K562 (cell line): ENCODE data around the gene TASP1. TPM values are rescaled to one million over a fixed set of nuclear protein-coding genes. Genes with fewer than 3 reads are reported as not detected.

Source experiments
- ATAC-seq: fragments of 200-7000 bp; cut with Tn5 transposase; 3 replicates; pipeline ENCODE4 v1.9.1; 2020; ENCODE audit warnings: moderate library complexity
- BruUV-seq: library from RNA; stranded (reverse); fragments of 400-500 nt; replicated peaks from 2 replicates; lab custom pipeline; 2021; lab: Mats Ljungman, UMichigan
- CTCF ChIA-PET: fragments of 300-600 bp; formaldehyde crosslinking; extraction: SDS; loops from one replicate; lab custom pipeline; 2021; ENCODE audit warnings: low intra/inter-chr PET ratio; lab: Yijun Ruan, JAX
- POLR2A ChIA-PET: fragments of 300-600, 350-650 bp; sonication (Branson Sonifier 250); formaldehyde crosslinking; extraction: SDS; loops from one replicate; lab custom pipeline; 2021; ENCODE audit warnings: antibody characterized with exemption, inconsistent platforms; lab: Yijun Ruan, JAX
- DNase-seq, 4 experiments: peaks; one replicate each; pipeline versions ENCODE4 v3.0.0 to v3.0.0-alpha.2; 2011 to 2018; ENCODE audit warnings: low spot score in 3 of 4, mixed read lengths in 3 of 4; ENCODE audit errors: extremely low read depth in 1 of 4
- FAIRE-seq: peaks from 2 replicates; lab custom pipeline; 2011; peaks lifted over from hg19 to GRCh38; lab: Jason Lieb, UNC
- H2AFZ ChIP-seq: 2 replicates; pipeline ENCODE4 v1.6.0; 2011; ENCODE audit warnings: low read depth, low read length, control low read depth, inconsistent platforms
- H3K27ac ChIP-seq: fragments of 200-600 bp; 3 replicates; pipeline ENCODE4 v1.8.0; 2011; ENCODE audit warnings: low read depth, mild to moderate bottlenecking, control low read depth, inconsistent platforms, low read length, moderate library complexity, mixed read lengths; ENCODE audit errors: extremely low read depth
- H3K27me3 ChIP-seq, 2 experiments: fragments of 300-600 bp in 1 of 2; 2 replicates in 1 of 2; 3 replicates in 1 of 2; pipeline versions ENCODE4 v1.6.0 to v1.8.0; 2011; ENCODE audit warnings: inconsistent platforms in 2 of 2, low read length in 2 of 2, mild to moderate bottlenecking in 1 of 2, mixed read lengths in 1 of 2, moderate library complexity in 1 of 2; ENCODE audit not compliant: control insufficient read depth in 2 of 2, insufficient read depth in 2 of 2
- H3K36me3 ChIP-seq: fragments of 300-600 bp; 3 replicates; pipeline ENCODE4 v1.8.0; 2011; ENCODE audit warnings: mild to moderate bottlenecking, low read length, inconsistent platforms; ENCODE audit not compliant: control insufficient read depth, insufficient read depth
- H3K4me1 ChIP-seq, 2 experiments: fragments of 200-600 bp in 1 of 2; replicated peaks in 1 of 2; 2 replicates in 1 of 2; 3 replicates in 1 of 2; pipeline versions ENCODE4 v1.5.1 to v1.8.0; 2011; ENCODE audit warnings: inconsistent platforms in 2 of 2, low read length in 2 of 2, mild to moderate bottlenecking in 1 of 2, mixed read lengths in 1 of 2, moderate library complexity in 1 of 2; ENCODE audit not compliant: control insufficient read depth in 2 of 2, insufficient read depth in 2 of 2
- H3K4me2 ChIP-seq: 2 replicates; pipeline ENCODE4 v1.6.1; 2011; ENCODE audit warnings: low read length, control low read depth, inconsistent platforms, mixed read lengths; ENCODE audit not compliant: insufficient read depth
- H3K4me3 ChIP-seq: fragments of 200-600 bp; sonication (generic), shearing (Covaris generic); 2 replicates; pipeline ENCODE4 v1.5.1; 2016; ENCODE audit warnings: control low read depth, inconsistent platforms
- H3K79me2 ChIP-seq: fragments of 200-600 bp; 3 replicates; pipeline ENCODE4 v1.8.0; 2011; ENCODE audit warnings: low read length, inconsistent platforms; ENCODE audit not compliant: control insufficient read depth, insufficient read depth
- H3K9ac ChIP-seq, 2 experiments: 2 replicates each; pipeline versions ENCODE4 v1.6.0 to v1.6.1; 2011; ENCODE audit warnings: low read depth in 2 of 2, low read length in 2 of 2, control low read depth in 1 of 2, inconsistent platforms in 1 of 2, mild to moderate bottlenecking in 1 of 2, mixed read lengths in 1 of 2; ENCODE audit not compliant: insufficient read depth in 1 of 2
- H3K9me1 ChIP-seq: one replicate; pipeline ENCODE4 v1.6.0; 2011; ENCODE audit warnings: inconsistent platforms, mild to moderate bottlenecking, low read length, moderate library complexity; ENCODE audit not compliant: control insufficient read depth, insufficient read depth
- H3K9me3 ChIP-seq: replicated peaks from 2 replicates; pipeline ENCODE4 v1.5.1; 2011; ENCODE audit warnings: low read depth, low read length, inconsistent platforms; ENCODE audit not compliant: control insufficient read depth, insufficient read depth
- H4K20me1 ChIP-seq: replicated peaks from 2 replicates; pipeline ENCODE4 v1.6.1; 2011; ENCODE audit warnings: low read length, inconsistent platforms, mixed read lengths; ENCODE audit not compliant: control insufficient read depth, insufficient read depth
- CHD7 ChIP-seq: fragments of 200-600 bp; sonication (generic); IDR thresholded peaks from one replicate; pipeline ENCODE4 v1.6.1; 2012; ENCODE audit warnings: mild to moderate bottlenecking, low read depth, low read length, inconsistent platforms
- CTCFL ChIP-seq: IDR thresholded peaks from 2 replicates; pipeline ENCODE4 v1.6.1; 2011; ENCODE audit warnings: borderline replicate concordance, low read depth, mild to moderate bottlenecking, moderate library complexity, low read length; ENCODE audit not compliant: insufficient read depth, poor library complexity, severe bottlenecking
- FUS ChIP-seq: fragments of 200-400 bp; formaldehyde crosslinking; optimal IDR thresholded peaks from 2 replicates; pipeline ENCODE3; 2017; ENCODE audit warnings: low read depth, low read length
- UBTF ChIP-seq, 2 experiments: IDR thresholded peaks; 2 replicates each; pipeline ENCODE4 v1.6.1; 2012; ENCODE audit warnings: improper control_type of control experiment in 2 of 2, low read depth in 2 of 2, low read length in 2 of 2, borderline replicate concordance in 1 of 2
- ZNF79 ChIP-seq: fragments of 250-450 bp; sonication (Bioruptor Pico); IDR thresholded peaks from 2 replicates; pipeline ENCODE4 v1.4.0; 2020; ENCODE audit warnings: low read depth, mild to moderate bottlenecking, moderate library complexity
- WGBS: fragments of 100-300 bp; shearing (Covaris generic); methylation state at CpG from one replicate; pipeline ENCODE4 v1.1.6; 2016; ENCODE audit warnings: low coverage, mixed read lengths; ENCODE audit not compliant: insufficient coverage; ENCODE audit errors: missing lambda C conversion rate; 5-methylcytosine and 5-hydroxymethylcytosine counted together
- in situ Hi-C: fragments of 300-500 bp; cut with MboI; formaldehyde crosslinking; loops from 4 replicates; pipeline ENCODE4 v1.15.0; 2018; ENCODE audit warnings: inconsistent platforms, mixed read lengths
- intact Hi-C: fragments of 100-400 bp; cut with micrococcal nuclease; formaldehyde crosslinking; loops from 2 replicates; pipeline ENCODE4 v1.14.2; 2022
- polyA plus RNA-seq, 8 experiments: library from polyadenylated mRNA; depleted of rRNA in 4 of 8; stranded (reverse) in 5 of 8; unstranded in 3 of 8; fragments of >200 nt; fragmentation: Nextera tagmentation in 2 of 8; fragmentation: Illumina TruSeq in 1 of 8; extraction: Ambion mirVana in 2 of 8; extraction: Trizol in 1 of 8; gene quantifications; 2 replicates each; pipeline versions ENCODE4 v1.2.1 to v1.2.3, GENCODE V29; 2011 to 2014; ENCODE audit warnings: inconsistent platforms in 1 of 8, missing spikeins in 1 of 8
- total RNA-seq, 7 experiments: library from RNA; depleted of rRNA in 6 of 7; stranded (reverse); fragments of >200 nt in 6 of 7; fragmentation: Illumina TruSeq in 2 of 7; extraction: Trizol in 2 of 7; gene quantifications; 2 replicates each; pipeline versions ENCODE4 v1.2.1 to v1.2.3, GENCODE V29; 2011 to 2021; ENCODE audit warnings: low replicate concordance in 1 of 7

TASP1 gene
- total and polyA plus RNA-seq, 9 of the 15 experiments (the other 6 are each of a cell fraction or from before 2014, with no cell fraction given), result 3.7 to 10.6 (median 6.4) TPM

- FAIRE-seq (no peak), DNase-seq (no peak), ATAC-seq (no peak)
- ChIA-PET POLR2A (no interaction called here), CTCF (no interaction called here)
- Histone ChIP-seq H4K20me1 (no peaks in the 10 kb centered on the region), H3K27me3 (no peaks in the 10 kb centered on the region), H3K36me3 (peaks cover 5% of the 10 kb centered on the region; the same call in 1 of the 3 replicates), H3K9ac (no peak overlapping the region), H3K4me1 (no peaks in the 10 kb centered on the region), H3K79me2 (no peaks in the 10 kb centered on the region), H2AFZ (no peak overlapping the region), H3K9me3 (no peaks in the 10 kb centered on the region), H3K4me3 (no peak overlapping the region), H3K27ac (no peak overlapping the region), H3K9me1 (no peaks in the 10 kb centered on the region), H3K4me2 (no peak overlapping the region)
- 80% methylated on average over 1 of the region's 1 CpG for WGBS
- intact Hi-C loops, result no loop called here
- in situ Hi-C loops, result no loop called here
- BruUV-seq, result no TSS peak
- no peak for TF ChIP-seq ZNF79
- TF ChIP-seq FUS, result no peak
- no peak for TF ChIP-seq CHD7
- TF ChIP-seq CTCFL, result no peak
- no peak for TF ChIP-seq UBTF (IDR thresholded peaks at IDR 0.05; ENCODE audit: borderline replicate concordance in 1 of 2, low read depth in 2 of 2, low read length in 2 of 2)
Observed at GRCh38 chr20:13608066-13608465, 30.7 kb downstream of the TASP1 start.
